Aorta (tissue), 5 donors: ENCODE data around the gene QPCTL. TPM values are rescaled to one million over a fixed set of nuclear protein-coding genes. Genes with fewer than 3 reads are reported as not detected.

Experiments
- ATAC-seq: fragments of 200-7000 bp; cut with Tn5 transposase; one replicate; pipeline ENCODE4 v1.9.1; 2022; ENCODE audit warnings: moderate library complexity; ENCODE audit not compliant: low FRiP score
- DNase-seq, 2 donors: peaks; one replicate each; pipeline ENCODE4 v3.0.0-alpha.2; 2020
- H3K27ac ChIP-seq, 2 donors: one replicate each; pipeline ENCODE4 v1.5.1; 2013; ENCODE audit warnings: low read length in 2 of 2, mild to moderate bottlenecking in 2 of 2, moderate library complexity in 2 of 2, control low read depth in 1 of 2, inconsistent platforms in 1 of 2, low read depth in 1 of 2
- H3K27me3 ChIP-seq, 2 donors: one replicate each; pipeline ENCODE4 v1.6.1; 2013; ENCODE audit warnings: control low read depth in 1 of 2, low read length in 1 of 2, mild to moderate bottlenecking in 1 of 2, moderate library complexity in 1 of 2; ENCODE audit not compliant: insufficient read depth in 2 of 2, control insufficient read depth in 1 of 2
- H3K36me3 ChIP-seq, 2 donors: one replicate each; pipeline ENCODE4 v1.6.1; 2013; ENCODE audit warnings: control low read depth in 1 of 2, low read length in 1 of 2, mild to moderate bottlenecking in 1 of 2; ENCODE audit not compliant: insufficient read depth in 2 of 2, control insufficient read depth in 1 of 2
- H3K4me1 ChIP-seq, 2 donors: one replicate each; pipeline ENCODE4 v1.6.1; 2013; ENCODE audit warnings: low read length in 2 of 2, control low read depth in 1 of 2, mild to moderate bottlenecking in 1 of 2, moderate library complexity in 1 of 2; ENCODE audit not compliant: insufficient read depth in 2 of 2, control insufficient read depth in 1 of 2
- H3K4me3 ChIP-seq, 2 donors: one replicate each; pipeline ENCODE4 v1.5.1; 2013; ENCODE audit warnings: low read length in 2 of 2, control low read depth in 1 of 2, mild to moderate bottlenecking in 1 of 2
- H3K9me3 ChIP-seq: one replicate; pipeline ENCODE4 v1.6.1; 2013; ENCODE audit warnings: mild to moderate bottlenecking, low read length; ENCODE audit not compliant: control insufficient read depth
- WGBS, 2 donors: extraction: QIAGEN DNeasy Blood & Tissue Kit; methylation state at CpG; one replicate each; pipeline ENCODE4 v1.1.7; 2013; 5-methylcytosine and 5-hydroxymethylcytosine counted together
- intact Hi-C, 2 donors: fragments of 100-400 bp; cut with DNase I; formaldehyde crosslinking; loops; one replicate each; pipeline versions ENCODE4 v1.14.2 to v1.15.0; 2022
- polyA plus RNA-seq, 2 donors: library from polyadenylated mRNA; stranded (reverse); fragments of 200-250 nt; gene quantifications; one replicate each; pipeline ENCODE4 v1.2.3, GENCODE V29; 2013
- total RNA-seq, 2 donors: library from RNA; stranded (reverse); fragmentation: NEBNext Ultra II Directional; extraction: Animal tissue kit (Norgen Biotek cat#: 25700); gene quantifications; one replicate each; pipeline ENCODE4 v1.2.1, GENCODE V29; 2021
- donor health status: healthy with polysubstance abuse.
- donor health status: Bipolar disorder and iron deficiency.
- donor health status: DM: no; HTN: no; CAD: no.
- donor health status: DM: no; HTN: no; CAD: no.
- donor health status: DM: yes; HTN: yes; CAD: no.

Gene QPCTL
- total and polyA plus RNA-seq, 4 donors = 1.9 to 11.1 (median 5.3) TPM

- no peak overlapping the region for H3K27ac ChIP-seq
- intact Hi-C loops = no loop called here
- no peaks in the 10 kb centered on the region for H3K9me3 ChIP-seq
- ATAC-seq (no peak), DNase-seq (no peak)
- H3K36me3 ChIP-seq = no peaks in the 10 kb centered on the region
- 27 to 34% methylated on average over 5 of the region's 5 CpGs for WGBS, 2 donors
- no peak overlapping the region for H3K4me3 ChIP-seq
- H3K4me1 ChIP-seq = no peaks in the 10 kb centered on the region
- no peaks in the 10 kb centered on the region for H3K27me3 ChIP-seq
These were observed 38.8 kb upstream of the QPCTL start for GRCh38 chr19:45653634-45654033.

- intact Hi-C loops = no loop called here
- H3K27ac ChIP-seq = no peak overlapping the region
- H3K36me3 ChIP-seq = no peaks in the 10 kb centered on the region
- 33 to 96% methylated on average over 3 of the region's 3 CpGs for whole genome bisulfite sequencing, 2 donors
- H3K9me3 ChIP-seq = no peaks in the 10 kb centered on the region
- no peaks in the 10 kb centered on the region for H3K27me3 ChIP-seq
- DNase-seq = no peak
- no peak for ATAC-seq
- H3K4me1 ChIP-seq = no peaks in the 10 kb centered on the region
- H3K4me3 ChIP-seq = no peak overlapping the region
These were observed 37.4 kb upstream of the QPCTL start for GRCh38 chr19:45655073-45655472.

GRCh38 chr19:45657520-45658167, 34.8 kb upstream of the QPCTL start:
- no peaks in the 10 kb centered on the region for H3K36me3 ChIP-seq
- no peaks in the 10 kb centered on the region for H3K4me1 ChIP-seq
- 26 to 27% methylated on average over 14 of the region's 14 CpGs for WGBS, 2 donors
- no peaks in the 10 kb centered on the region for H3K27me3 ChIP-seq
- no peak overlapping the region for H3K27ac ChIP-seq
- no peak for ATAC-seq
- H3K9me3 ChIP-seq = no peaks in the 10 kb centered on the region
- DNase-seq = no peak
- intact Hi-C loops = no loop called here
- no peak overlapping the region for H3K4me3 ChIP-seq

- no peak overlapping the region for H3K4me3 ChIP-seq
- H3K9me3 ChIP-seq = no peaks in the 10 kb centered on the region
- 72 to 74% methylated on average over 6 of the region's 6 CpGs for WGBS, 2 donors
- H3K27ac ChIP-seq = no peak overlapping the region
- intact Hi-C loops = no loop called here
- no peaks in the 10 kb centered on the region for H3K4me1 ChIP-seq
- no peaks in the 10 kb centered on the region for H3K27me3 ChIP-seq
- H3K36me3 ChIP-seq = no peaks in the 10 kb centered on the region
- DNase-seq (no peak), ATAC-seq (no peak)
These were observed 33.3 kb upstream of the QPCTL start for GRCh38 chr19:45659096-45659729.

- H3K4me1 ChIP-seq = no peaks in the 10 kb centered on the region
- 37 to 46% methylated on average over 8 of the region's 8 CpGs for WGBS, 2 donors
- DNase-seq (no peak), ATAC-seq (no peak)
- no peak overlapping the region for H3K4me3 ChIP-seq
- intact Hi-C loops = no loop called here
- no peaks in the 10 kb centered on the region for H3K9me3 ChIP-seq
- H3K27me3 ChIP-seq = peaks cover 0 to 2% of the 10 kb centered on the region in 2 donors
- no peaks in the 10 kb centered on the region for H3K36me3 ChIP-seq
- H3K27ac ChIP-seq = no peak overlapping the region
These were observed 31.8 kb upstream of the QPCTL start for GRCh38 chr19:45660636-45661035.

GRCh38 chr19:45663800-45664199, 28.7 kb upstream of the QPCTL start:
- peaks cover 0 to 2% of the 10 kb centered on the region in 2 donors for H3K27me3 ChIP-seq
- intact Hi-C loops = no loop called here

GRCh38 chr19:45664575-45664974, 27.9 kb upstream of the QPCTL start:
- Histone ChIP-seq H3K27ac (no peak overlapping the region), H3K27me3 (peaks cover 0 to 2% of the 10 kb centered on the region in 2 donors), H3K9me3 (no peaks in the 10 kb centered on the region), H3K4me3 (no peak overlapping the region), H3K36me3 (no peaks in the 10 kb centered on the region), H3K4me1 (no peaks in the 10 kb centered on the region)
- no peak for ATAC-seq
- intact Hi-C loops = no loop called here
- DNase-seq = no peak
- WGBS, 2 donors = 58 to 69% methylated on average over 7 of the region's 7 CpGs

More at GRCh38 chr19:45663800-45664199, 28.7 kb upstream of the QPCTL start:
- WGBS, 2 donors = 71 to 100% methylated on average over 1 of the region's 1 CpG
- Histone ChIP-seq H3K4me3 (no peak overlapping the region), H3K9me3 (no peaks in the 10 kb centered on the region), H3K4me1 (no peaks in the 10 kb centered on the region), H3K36me3 (no peaks in the 10 kb centered on the region), H3K27ac (no peak overlapping the region)
- ATAC-seq (no peak), DNase-seq (no peak)

- Histone ChIP-seq H3K4me1 (no peaks in the 10 kb centered on the region), H3K27ac (no peak within 1 kb of the TSS), H3K27me3 (peaks cover 0 to 2% of the 10 kb centered on the region in 2 donors), H3K9me3 (no peaks in the 10 kb centered on the region), H3K4me3 (no peak within 1 kb of the TSS), H3K36me3 (no peaks in the 10 kb centered on the region)
- 13 to 14% methylated on average over 15 of the region's 15 CpGs for WGBS, 2 donors
- DNase-seq (peak in 1 of 2 donors; percentile 79), ATAC-seq (peak; percentile 34)
- intact Hi-C loops = no loop called here
These were observed 24.7 kb upstream of the QPCTL start, which contains the start of gene GIPR for GRCh38 chr19:45667620-45668341. Gene GIPR (plus strand): TSS chr19:45668221. CDS start chr19:45669521, 1,300 bp downstream.
